Prostate gland (tissue), 2 donors: ENCODE measurements around the gene TMEM14A.

Source experiments
- POLR2A ChIP-seq: fragments of 450-650 bp; IDR thresholded peaks from one replicate; pipeline ENCODE4 v1.6.1; 2016; ENCODE audit warnings: antibody characterized with exemption, mild to moderate bottlenecking
- POLR2AphosphoS5 ChIP-seq: sonication (generic); formaldehyde crosslinking; IDR thresholded peaks from one replicate; pipeline ENCODE4 v1.6.1; 2017; ENCODE audit warnings: antibody characterized with exemption
- TF ChIP-seq, protein P1 (sequence below), 4 experiments: fragments of 200-600 bp in 2 of 4; fragments of 450-650 bp in 2 of 4; sonication (generic) in 2 of 4; IDR thresholded peaks; 1 replicate in 3 of 4; 2 replicates in 1 of 4; pipeline ENCODE4 v1.5.1; 2016 to 2019; ENCODE audit warnings: antibody characterized with exemption in 4 of 4, mild to moderate bottlenecking in 2 of 4, moderate library complexity in 2 of 4

DNA sequence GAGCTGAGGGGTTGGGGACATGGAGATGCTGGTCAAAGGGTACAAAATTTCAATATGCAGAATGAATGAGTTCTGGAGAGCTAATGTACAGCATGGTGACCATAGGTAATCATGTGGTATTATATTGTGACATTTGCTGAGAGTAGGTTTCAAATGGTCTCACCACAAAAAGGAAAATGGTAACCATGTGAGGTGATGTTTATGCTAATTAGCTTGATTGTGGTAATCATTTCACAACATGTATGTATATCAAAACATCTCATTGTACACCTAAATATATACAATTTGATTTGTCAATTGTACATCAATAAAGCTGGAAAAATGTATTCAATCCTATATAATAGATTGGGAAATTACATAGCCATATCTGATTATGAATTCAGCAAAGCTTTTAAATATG lies 29.5 kb upstream of the TMEM14A start:
- TF ChIP-seq, protein P1, sequence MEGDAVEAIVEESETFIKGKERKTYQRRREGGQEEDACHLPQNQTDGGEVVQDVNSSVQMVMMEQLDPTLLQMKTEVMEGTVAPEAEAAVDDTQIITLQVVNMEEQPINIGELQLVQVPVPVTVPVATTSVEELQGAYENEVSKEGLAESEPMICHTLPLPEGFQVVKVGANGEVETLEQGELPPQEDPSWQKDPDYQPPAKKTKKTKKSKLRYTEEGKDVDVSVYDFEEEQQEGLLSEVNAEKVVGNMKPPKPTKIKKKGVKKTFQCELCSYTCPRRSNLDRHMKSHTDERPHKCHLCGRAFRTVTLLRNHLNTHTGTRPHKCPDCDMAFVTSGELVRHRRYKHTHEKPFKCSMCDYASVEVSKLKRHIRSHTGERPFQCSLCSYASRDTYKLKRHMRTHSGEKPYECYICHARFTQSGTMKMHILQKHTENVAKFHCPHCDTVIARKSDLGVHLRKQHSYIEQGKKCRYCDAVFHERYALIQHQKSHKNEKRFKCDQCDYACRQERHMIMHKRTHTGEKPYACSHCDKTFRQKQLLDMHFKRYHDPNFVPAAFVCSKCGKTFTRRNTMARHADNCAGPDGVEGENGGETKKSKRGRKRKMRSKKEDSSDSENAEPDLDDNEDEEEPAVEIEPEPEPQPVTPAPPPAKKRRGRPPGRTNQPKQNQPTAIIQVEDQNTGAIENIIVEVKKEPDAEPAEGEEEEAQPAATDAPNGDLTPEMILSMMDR (IDR thresholded peaks at IDR 0.05): no peak
- no peak for TF ChIP-seq POLR2A
- TF ChIP-seq POLR2AphosphoS5: no peak
